Lower lobe of right lung (tissue), 2 donors: ENCODE data around the gene PSMB4. TPM values are rescaled to one million over a fixed set of nuclear protein-coding genes. Genes with fewer than 3 reads are reported as not detected.
"Not testable (repeated sequence)": the region's sequence is repeated elsewhere in the genome, so short reads cannot be mapped to it uniquely, and the experiment has no call there.

Source experiments
- ATAC-seq, 2 donors: fragments of 200-7000 bp; cut with Tn5 transposase; one replicate each; pipeline ENCODE4 v1.9.1; 2020 to 2022; ENCODE audit warnings: mild to moderate bottlenecking in 2 of 2, moderate library complexity in 2 of 2
- DNase-seq: peaks from one replicate; pipeline ENCODE4 v3.0.0-alpha.2; 2020
- H3K27ac ChIP-seq: fragments of 200-600 bp; one replicate; pipeline ENCODE4 v1.8.0; 2022
- H3K27me3 ChIP-seq: fragments of 200-600 bp; one replicate; pipeline ENCODE4 v1.8.0; 2022; ENCODE audit warnings: low read depth
- H3K36me3 ChIP-seq: fragments of 200-600 bp; one replicate; pipeline ENCODE4 v1.8.0; 2022; ENCODE audit warnings: mild to moderate bottlenecking
- H3K4me1 ChIP-seq: fragments of 200-600 bp; one replicate; pipeline ENCODE4 v1.8.0; 2022
- H3K4me3 ChIP-seq: fragments of 200-600 bp; one replicate; pipeline ENCODE4 v1.8.0; 2022; ENCODE audit warnings: mild to moderate bottlenecking
- H3K9me3 ChIP-seq: fragments of 200-600 bp; one replicate; pipeline ENCODE4 v1.8.0; 2022
- CTCF ChIP-seq: fragments of 200-600 bp; IDR thresholded peaks from one replicate; pipeline ENCODE4 v1.8.0; 2022; ENCODE audit warnings: antibody characterized with exemption, mild to moderate bottlenecking
- intact Hi-C: fragments of 100-400 bp; cut with DNase I; formaldehyde crosslinking; loops from one replicate; pipeline ENCODE4 v1.11.0; 2022
- total RNA-seq: library from RNA; stranded (reverse); fragmentation: NEBNext Ultra II Directional; extraction: Animal tissue kit (Norgen Biotek cat#: 25700); gene quantifications from one replicate; pipeline ENCODE4 v1.2.1, GENCODE V29; 2021
- donor health status: DM: no; HTN: yes; CAD: no; lungs with severe emphysema.

The PSMB4 gene
- total RNA-seq, 1 donor from 2014 or later, result 177 TPM

GRCh38 chr1:151419819-151420218 lies 20.4 kb downstream of the PSMB4 start:
- peaks cover 99% of the 10 kb centered on the region for H3K36me3 ChIP-seq
- intact Hi-C loops, result no loop called here
- no peaks in the 10 kb centered on the region for H3K4me1 ChIP-seq
- no peak for TF ChIP-seq CTCF
- DNase-seq (no peak), ATAC-seq (no peak)
- no peaks in the 10 kb centered on the region for H3K27me3 ChIP-seq
- H3K4me3 ChIP-seq, result no peak overlapping the region
- no peaks in the 10 kb centered on the region for H3K9me3 ChIP-seq
- no peak overlapping the region for H3K27ac ChIP-seq

DNA sequence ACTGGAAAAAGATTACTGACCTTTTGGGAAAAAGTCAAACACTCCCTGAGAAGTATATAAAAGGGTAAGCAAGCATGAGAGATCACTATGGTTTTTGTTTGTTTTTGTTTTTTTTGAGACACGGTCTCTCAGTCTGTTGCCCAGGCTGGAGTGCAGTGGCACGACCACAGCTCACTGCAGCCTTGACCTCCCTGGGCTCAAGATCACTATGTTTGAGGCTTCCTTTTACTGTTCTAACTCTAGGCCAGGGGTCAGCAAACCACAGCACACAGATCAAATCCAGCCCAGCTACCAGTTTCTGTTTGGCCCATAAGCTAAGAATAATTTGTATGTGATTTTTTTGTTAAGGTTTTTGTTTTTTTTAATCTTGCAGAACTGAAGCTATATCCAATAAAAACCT lies 25.7 kb downstream of the PSMB4 start:
- Histone ChIP-seq H3K4me3 (no peak overlapping the region), H3K9me3 (no peaks in the 10 kb centered on the region), H3K36me3 (peaks cover 100% of the 10 kb centered on the region), H3K4me1 (no peaks in the 10 kb centered on the region), H3K27me3 (no peaks in the 10 kb centered on the region), H3K27ac (no peak overlapping the region)
- intact Hi-C loops, result no loop called here
- TF ChIP-seq CTCF, result no peak
- ATAC-seq, result no peak
- no peak for DNase-seq

- H3K4me1 ChIP-seq, result no peaks in the 10 kb centered on the region
- H3K4me3 ChIP-seq, result no peak overlapping the region
- intact Hi-C loops, result no loop called here
- H3K9me3 ChIP-seq, result no peaks in the 10 kb centered on the region
- no peak for DNase-seq
- TF ChIP-seq CTCF, result no peak
- ATAC-seq, result no peak
- peaks cover 76% of the 10 kb centered on the region for H3K36me3 ChIP-seq
- H3K27ac ChIP-seq, result no peak overlapping the region
- no peaks in the 10 kb centered on the region for H3K27me3 ChIP-seq
Measured at GRCh38 chr1:151428068-151428467, 28.7 kb downstream of the PSMB4 start.

GRCh38 chr1:151433827-151434226 lies 34.5 kb downstream of the PSMB4 start:
- peaks cover 33% of the 10 kb centered on the region for H3K36me3 ChIP-seq
- DNase-seq, H3K4me1 ChIP-seq, H3K27ac ChIP-seq, H3K4me3 ChIP-seq, ATAC-seq, H3K27me3 ChIP-seq, H3K9me3 ChIP-seq, intact Hi-C loops: not testable (repeated sequence)

DNA sequence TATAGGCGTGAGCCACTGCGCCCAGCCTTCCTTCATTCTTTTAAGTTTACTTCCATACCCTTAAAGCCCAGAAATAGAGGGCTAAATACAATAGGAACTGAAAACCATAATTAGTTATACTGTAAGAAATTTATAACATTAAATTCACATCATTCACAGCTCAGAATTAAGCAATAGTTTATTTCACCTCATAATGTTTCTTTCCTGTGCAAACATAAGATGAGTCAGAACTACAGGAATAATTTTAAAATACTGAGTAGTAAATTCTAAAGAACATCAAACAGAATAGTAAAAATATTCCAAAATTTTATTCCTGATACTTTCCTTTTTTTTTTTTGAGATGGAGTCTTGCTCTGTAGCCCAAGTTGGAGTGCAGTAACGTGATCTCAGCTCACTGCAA lies 35.8 kb downstream of the PSMB4 start:
- Histone ChIP-seq H3K27ac (no peak overlapping the region), H3K27me3 (no peaks in the 10 kb centered on the region), H3K4me1 (peaks cover 14% of the 10 kb centered on the region), H3K36me3 (peaks cover 29% of the 10 kb centered on the region), H3K4me3 (no peak overlapping the region), H3K9me3 (no peaks in the 10 kb centered on the region)
- intact Hi-C loops, result no loop called here
- no peak for TF ChIP-seq CTCF
- ATAC-seq, result no peak
- DNase-seq, result no peak

DNA sequence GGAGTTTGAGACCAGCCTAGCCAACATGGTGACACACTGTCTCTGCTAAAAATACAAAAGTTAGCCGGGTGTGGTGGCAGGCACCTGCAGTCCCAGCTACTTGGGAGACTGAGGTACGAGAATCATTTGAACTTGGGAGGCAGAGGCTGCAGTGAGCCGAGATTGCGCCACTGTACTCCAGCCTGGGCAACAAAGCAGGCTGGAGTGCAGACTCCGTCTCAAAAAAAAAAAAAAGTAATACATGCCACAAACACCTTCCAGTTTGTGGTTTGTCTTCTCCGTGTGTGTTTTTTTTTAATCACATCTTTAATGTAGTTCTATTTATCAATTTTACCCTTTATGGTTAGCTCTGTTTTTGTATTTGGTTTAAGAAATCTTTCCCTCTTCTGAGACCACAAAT lies 37.6 kb downstream of the PSMB4 start:
- Histone ChIP-seq H3K9me3 (no peaks in the 10 kb centered on the region), H3K4me1 (peaks cover 19% of the 10 kb centered on the region), H3K27me3 (no peaks in the 10 kb centered on the region), H3K27ac (no peak overlapping the region), H3K4me3 (no peak overlapping the region), H3K36me3 (peaks cover 37% of the 10 kb centered on the region)
- ATAC-seq (no peak), DNase-seq (no peak)
- TF ChIP-seq CTCF, result no peak
- intact Hi-C loops, result no loop called here

GRCh38 chr1:151437396-151437795 lies 38.0 kb downstream of the PSMB4 start:
- DNase-seq, H3K4me3 ChIP-seq, ATAC-seq, H3K27me3 ChIP-seq, intact Hi-C loops, H3K27ac ChIP-seq, H3K9me3 ChIP-seq: not testable (repeated sequence)
- H3K4me1 ChIP-seq, result peaks cover 19% of the 10 kb centered on the region
- H3K36me3 ChIP-seq, result peaks cover 37% of the 10 kb centered on the region
